HPDE6-E6E7 (cell line): Measurements from ENCODE around the gene PNLIPRP2.

Source experiments
- DNase-seq: peaks from one replicate; pipeline ENCODE4 v3.0.0; 2011; ENCODE audit warnings: missing footprints; ENCODE audit errors: extremely low spot score

PNLIPRP2 gene

GRCh38 chr10:116620423-116621400 lies at the start of gene PNLIPRP2:
PNLIPRP2 (plus strand) TSS chr10:116620953.
- DNase-seq = no peak

- DNase-seq = no peak
Measured at GRCh38 chr10:116574797-116575196, 46.0 kb upstream of the PNLIPRP2 start.

- DNase-seq = no peak
Measured at GRCh38 chr10:116587878-116588591, 32.7 kb upstream of the PNLIPRP2 start.

GRCh38 chr10:116588995-116589394 lies 31.8 kb upstream of the PNLIPRP2 start:
- no peak for DNase-seq

- DNase-seq = no peak
Measured at GRCh38 chr10:116589926-116590325, 30.8 kb upstream of the PNLIPRP2 start.

- no peak for DNase-seq
Measured at GRCh38 chr10:116590590-116591444, 29.9 kb upstream of the PNLIPRP2 start, which contains the start of gene PNLIPRP1. PNLIPRP1 (plus strand) TSS chr10:116590959; CDS start chr10:116591130, 171 bp downstream.

- DNase-seq = no peak
Measured at GRCh38 chr10:116593139-116593740, 27.5 kb upstream of the PNLIPRP2 start.

GRCh38 chr10:116594525-116595035 lies 26.2 kb upstream of the PNLIPRP2 start:
- no peak for DNase-seq

- no peak for DNase-seq
Measured at GRCh38 chr10:116596062-116596461, 24.7 kb upstream of the PNLIPRP2 start.

GRCh38 chr10:116597543-116597942 lies 23.2 kb upstream of the PNLIPRP2 start:
- no peak for DNase-seq

GRCh38 chr10:116598329-116598728 lies 22.4 kb upstream of the PNLIPRP2 start:
- DNase-seq = no peak

- DNase-seq = no peak
Measured at GRCh38 chr10:116599991-116600390, 20.8 kb upstream of the PNLIPRP2 start.

GRCh38 chr10:116602648-116603400 lies 17.9 kb upstream of the PNLIPRP2 start:
- DNase-seq = no peak

- no peak for DNase-seq
Measured at GRCh38 chr10:116606061-116606483, 14.7 kb upstream of the PNLIPRP2 start.

- DNase-seq = no peak
Measured at GRCh38 chr10:116607336-116607735, 13.4 kb upstream of the PNLIPRP2 start.

- DNase-seq = no peak
Measured at GRCh38 chr10:116608686-116609594, 11.8 kb upstream of the PNLIPRP2 start.

- no peak for DNase-seq
Measured at GRCh38 chr10:116610443-116611152, 10.2 kb upstream of the PNLIPRP2 start.

- no peak for DNase-seq
Measured at GRCh38 chr10:116611153-116611545, 9.6 kb upstream of the PNLIPRP2 start.
